Measurements from ENCODE around the gene UBE2G1.

UBE2G1 gene

DNA sequence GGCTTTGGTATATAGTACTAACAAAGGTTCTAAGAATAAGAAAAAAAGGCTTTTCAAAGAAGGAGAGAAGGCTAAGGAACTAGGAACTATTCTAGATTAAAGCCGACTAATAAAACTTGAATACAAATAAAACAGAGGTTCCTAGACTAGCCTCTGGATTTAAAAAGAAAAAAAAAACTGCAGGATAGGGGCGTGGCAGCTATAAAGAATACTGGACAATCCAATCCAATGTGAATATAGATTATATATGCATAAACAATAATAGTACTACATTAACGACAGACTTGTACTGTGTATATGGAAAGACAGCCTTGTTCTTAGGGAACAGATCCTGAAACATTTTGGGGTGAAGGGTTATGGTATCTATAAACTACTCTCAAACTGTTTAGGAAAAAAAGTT, 78.8 kb downstream of the UBE2G1 start:
- Histone ChIP-seq H3K4me3 (ENCODE audit: low read length) (no peak overlapping the region), H3K36me3 (ENCODE audit: control insufficient read depth, low read depth, low read length) (peaks cover 41% of the 10 kb centered on the region), H3K27me3 (ENCODE audit: control insufficient read depth, insufficient read depth, low read length) (no peaks in the 10 kb centered on the region), H3K9ac (ENCODE audit: low read length) (no peak overlapping the region), H3K27ac (ENCODE audit: low read length) (no peak overlapping the region), H3K4me1 (ENCODE audit: control insufficient read depth, low read depth, low read length) (no peaks in the 10 kb centered on the region), H3K9me3 (ENCODE audit: control insufficient read depth, low read depth, low read length) (no peaks in the 10 kb centered on the region)

DNA sequence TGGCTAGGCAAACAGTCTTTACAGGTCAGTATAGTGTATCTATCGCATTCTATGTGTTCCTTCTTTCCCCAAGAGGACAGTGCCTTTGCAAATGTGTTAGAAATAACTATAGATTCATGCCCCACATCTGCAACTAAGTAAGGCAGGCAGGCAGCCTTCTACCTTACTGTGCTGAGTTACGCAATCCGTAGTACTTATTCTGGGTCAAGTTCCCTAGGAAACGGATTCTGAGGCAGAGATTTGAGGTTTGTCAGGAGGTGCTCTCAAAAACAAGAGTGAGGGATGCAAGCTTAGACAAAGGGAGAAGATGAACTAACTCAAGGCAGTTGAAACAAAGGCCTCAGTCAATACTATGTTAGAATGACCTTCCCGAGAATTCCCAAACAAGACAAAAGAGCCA, 90.0 kb downstream of the UBE2G1 start:
- H3K27me3 ChIP-seq (ENCODE audit: control insufficient read depth, insufficient read depth, low read length), result no peaks in the 10 kb centered on the region
- no peak overlapping the region for H3K9ac ChIP-seq (ENCODE audit: low read length)
- H3K27ac ChIP-seq (ENCODE audit: low read length), result no peak overlapping the region
- peaks cover 27% of the 10 kb centered on the region for H3K36me3 ChIP-seq (ENCODE audit: control insufficient read depth, low read depth, low read length)
- no peaks in the 10 kb centered on the region for H3K4me1 ChIP-seq (ENCODE audit: control insufficient read depth, low read depth, low read length)
- H3K4me3 ChIP-seq (ENCODE audit: low read length), result no peak overlapping the region
- H3K9me3 ChIP-seq (ENCODE audit: control insufficient read depth, low read depth, low read length), result no peaks in the 10 kb centered on the region

DNA sequence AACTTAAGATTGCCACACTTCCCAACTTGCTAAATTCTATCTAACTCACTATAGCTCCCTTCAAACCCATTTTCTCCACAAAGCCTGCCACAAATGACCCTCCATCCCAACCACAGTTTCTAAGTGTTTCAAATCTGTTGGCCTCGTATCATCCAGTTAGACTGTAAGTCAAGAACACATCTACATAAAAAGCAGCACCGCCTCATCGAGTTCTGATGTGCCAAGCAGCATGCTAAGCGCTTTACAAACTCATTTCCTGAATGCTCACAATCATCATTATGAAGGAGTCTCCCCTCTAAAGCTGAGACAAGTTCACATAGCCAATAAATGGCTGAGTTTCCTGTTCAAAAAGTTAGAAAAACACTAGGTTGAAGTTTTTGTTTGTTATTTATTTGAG, 93.5 kb downstream of the UBE2G1 start:
- H3K27ac ChIP-seq (ENCODE audit: low read length), result no peak overlapping the region
- no peaks in the 10 kb centered on the region for H3K4me1 ChIP-seq (ENCODE audit: control insufficient read depth, low read depth, low read length)
- H3K9me3 ChIP-seq (ENCODE audit: control insufficient read depth, low read depth, low read length), result no peaks in the 10 kb centered on the region
- no peaks in the 10 kb centered on the region for H3K27me3 ChIP-seq (ENCODE audit: control insufficient read depth, insufficient read depth, low read length)
- H3K4me3 ChIP-seq (ENCODE audit: low read length), result no peak overlapping the region
- H3K36me3 ChIP-seq (ENCODE audit: control insufficient read depth, low read depth, low read length), result peaks cover 45% of the 10 kb centered on the region
- no peak overlapping the region for H3K9ac ChIP-seq (ENCODE audit: low read length)

DNA sequence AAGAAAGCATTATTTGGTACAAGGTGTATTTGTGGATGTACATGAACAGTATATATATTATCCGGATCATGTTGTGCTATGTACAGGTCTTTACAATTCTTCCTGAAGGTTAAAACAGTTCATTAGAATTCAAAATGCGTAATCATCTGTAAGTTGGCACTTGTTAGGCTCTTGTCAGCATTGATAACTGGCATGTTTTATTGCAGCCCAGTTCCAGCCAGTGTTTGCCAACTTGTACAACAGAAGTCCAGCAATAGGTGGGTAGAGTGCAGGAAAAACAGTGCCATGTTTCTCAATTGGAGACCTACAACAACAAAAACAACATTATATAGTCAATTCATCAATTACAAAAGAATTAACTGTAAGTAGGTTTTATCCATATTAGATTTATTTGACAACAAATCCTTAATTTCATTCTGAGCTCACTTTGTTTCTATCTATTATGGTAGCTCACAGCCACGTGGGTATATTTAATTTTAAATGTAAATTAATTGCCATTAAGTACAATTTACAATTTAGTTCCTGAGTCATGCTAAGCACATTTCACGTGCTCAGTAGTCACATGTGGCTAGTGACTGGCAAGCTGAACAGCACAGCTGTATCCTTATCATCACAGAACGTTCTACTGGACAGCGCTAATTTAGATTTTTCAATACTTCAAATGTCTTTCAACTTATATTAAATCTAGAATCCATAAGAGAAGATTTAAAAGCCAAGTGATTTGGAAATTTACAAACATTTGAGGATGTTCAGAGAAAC, 94.1 kb downstream of the UBE2G1 start:
- H3K4me3 ChIP-seq (ENCODE audit: low read length), result no peak overlapping the region
- no peaks in the 10 kb centered on the region for H3K27me3 ChIP-seq (ENCODE audit: control insufficient read depth, insufficient read depth, low read length)
- no peak overlapping the region for H3K27ac ChIP-seq (ENCODE audit: low read length)
- H3K9me3 ChIP-seq (ENCODE audit: control insufficient read depth, low read depth, low read length), result no peaks in the 10 kb centered on the region
- peaks cover 51% of the 10 kb centered on the region for H3K36me3 ChIP-seq (ENCODE audit: control insufficient read depth, low read depth, low read length)
- no peak overlapping the region for H3K9ac ChIP-seq (ENCODE audit: low read length)
- no peaks in the 10 kb centered on the region for H3K4me1 ChIP-seq (ENCODE audit: control insufficient read depth, low read depth, low read length)

DNA sequence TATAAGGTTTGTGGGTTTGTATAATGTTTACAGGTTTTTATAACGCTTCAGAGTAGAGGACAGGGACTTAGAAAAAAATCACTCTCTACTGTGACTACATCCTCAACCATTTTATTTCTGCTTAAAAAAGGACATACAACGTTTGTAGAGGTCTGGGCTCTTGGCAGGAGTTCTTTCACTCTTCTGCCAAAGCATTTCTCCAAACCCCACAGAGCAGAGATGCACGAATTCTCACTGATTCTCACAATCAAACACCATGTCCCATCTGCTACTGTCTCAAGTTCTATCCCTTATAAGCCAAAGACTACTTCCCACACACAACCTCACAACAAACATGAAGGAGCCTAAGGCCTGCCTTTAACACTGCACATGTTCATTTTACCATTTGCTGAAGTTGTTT, 95.7 kb downstream of the UBE2G1 start:
- Histone ChIP-seq H3K27me3 (ENCODE audit: control insufficient read depth, insufficient read depth, low read length) (no peaks in the 10 kb centered on the region), H3K4me3 (ENCODE audit: low read length) (no peak overlapping the region), H3K9ac (ENCODE audit: low read length) (no peak overlapping the region), H3K36me3 (ENCODE audit: control insufficient read depth, low read depth, low read length) (peaks cover 46% of the 10 kb centered on the region), H3K27ac (ENCODE audit: low read length) (no peak overlapping the region), H3K4me1 (ENCODE audit: control insufficient read depth, low read depth, low read length) (no peaks in the 10 kb centered on the region), H3K9me3 (ENCODE audit: control insufficient read depth, low read depth, low read length) (no peaks in the 10 kb centered on the region)

DNA sequence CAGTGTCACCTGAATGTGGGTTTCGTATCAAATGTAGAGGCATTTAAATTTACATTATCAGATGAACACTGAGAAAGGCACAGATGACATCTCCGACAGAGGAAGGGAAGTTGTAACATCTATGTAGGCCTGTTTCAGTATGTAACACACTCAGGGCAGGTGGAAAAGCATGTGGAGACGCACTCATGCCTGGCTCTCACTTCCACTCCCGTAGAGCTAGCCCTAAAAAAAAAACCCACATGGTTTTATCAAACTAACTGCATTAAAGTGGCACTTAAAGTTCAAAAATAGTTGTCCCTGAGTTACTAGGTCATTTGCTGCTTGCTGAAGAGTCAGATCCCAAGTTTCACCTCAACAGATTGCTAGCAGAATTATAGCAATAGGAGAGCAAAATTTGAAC, 96.6 kb downstream of the UBE2G1 start:
- no peaks in the 10 kb centered on the region for H3K9me3 ChIP-seq (ENCODE audit: control insufficient read depth, low read depth, low read length)
- H3K27me3 ChIP-seq (ENCODE audit: control insufficient read depth, insufficient read depth, low read length), result no peaks in the 10 kb centered on the region
- H3K4me1 ChIP-seq (ENCODE audit: control insufficient read depth, low read depth, low read length), result no peaks in the 10 kb centered on the region
- no peak overlapping the region for H3K9ac ChIP-seq (ENCODE audit: low read length)
- H3K4me3 ChIP-seq (ENCODE audit: low read length), result no peak overlapping the region
- no peak overlapping the region for H3K27ac ChIP-seq (ENCODE audit: low read length)
- H3K36me3 ChIP-seq (ENCODE audit: control insufficient read depth, low read depth, low read length), result peaks cover 46% of the 10 kb centered on the region

DNA sequence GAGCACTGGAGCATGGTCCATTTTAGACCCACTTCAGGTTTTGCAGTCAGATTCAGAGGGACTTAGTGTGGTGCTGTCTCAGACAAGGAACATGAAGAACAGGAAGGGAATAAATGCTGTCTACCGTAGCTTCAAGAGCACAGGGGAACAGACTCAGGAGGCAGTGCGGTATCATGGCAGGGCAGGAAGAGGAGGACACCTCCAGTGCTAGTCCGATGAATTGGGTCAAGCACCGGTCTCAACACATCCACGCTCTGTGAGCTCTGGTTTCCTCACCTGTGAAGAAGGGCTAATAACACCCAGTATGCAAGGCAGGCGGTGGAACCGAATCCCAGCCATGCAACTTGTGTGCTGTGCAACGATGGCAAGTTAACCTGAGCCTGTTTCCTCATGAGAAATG, 99.1 kb downstream of the UBE2G1 start:
- Histone ChIP-seq H3K9me3 (ENCODE audit: control insufficient read depth, low read depth, low read length) (no peaks in the 10 kb centered on the region), H3K9ac (ENCODE audit: low read length) (no peak overlapping the region), H3K4me3 (ENCODE audit: low read length) (no peak overlapping the region), H3K4me1 (ENCODE audit: control insufficient read depth, low read depth, low read length) (no peaks in the 10 kb centered on the region), H3K36me3 (ENCODE audit: control insufficient read depth, low read depth, low read length) (peaks cover 43% of the 10 kb centered on the region), H3K27ac (ENCODE audit: low read length) (no peak overlapping the region), H3K27me3 (ENCODE audit: control insufficient read depth, insufficient read depth, low read length) (no peaks in the 10 kb centered on the region)

DNA sequence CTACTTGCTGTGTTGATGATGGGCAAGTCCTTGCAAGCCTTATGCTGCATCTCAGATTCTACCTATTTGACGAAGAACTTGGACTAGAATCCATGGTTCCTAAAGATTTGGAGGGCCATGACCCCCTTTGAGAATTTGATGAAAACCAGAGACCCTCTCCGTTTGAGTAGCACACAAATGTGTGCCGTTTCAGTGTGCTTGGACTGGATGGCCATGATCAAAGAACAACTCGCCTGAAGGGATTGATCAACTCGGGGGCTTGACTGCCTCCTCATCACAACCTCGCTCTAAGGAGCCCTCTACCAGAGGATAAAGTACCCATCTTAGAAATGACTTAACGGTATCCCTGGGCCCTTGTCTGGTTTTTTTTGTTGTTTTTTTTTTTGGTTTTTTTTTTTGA, 99.9 kb downstream of the UBE2G1 start:
- Histone ChIP-seq H3K9me3 (ENCODE audit: control insufficient read depth, low read depth, low read length) (no peaks in the 10 kb centered on the region), H3K36me3 (ENCODE audit: control insufficient read depth, low read depth, low read length) (peaks cover 35% of the 10 kb centered on the region), H3K4me1 (ENCODE audit: control insufficient read depth, low read depth, low read length) (peaks cover 4% of the 10 kb centered on the region), H3K27me3 (ENCODE audit: control insufficient read depth, insufficient read depth, low read length) (no peaks in the 10 kb centered on the region), H3K27ac (ENCODE audit: low read length) (no peak overlapping the region), H3K9ac (ENCODE audit: low read length) (no peak overlapping the region), H3K4me3 (ENCODE audit: low read length) (no peak overlapping the region)

DNA sequence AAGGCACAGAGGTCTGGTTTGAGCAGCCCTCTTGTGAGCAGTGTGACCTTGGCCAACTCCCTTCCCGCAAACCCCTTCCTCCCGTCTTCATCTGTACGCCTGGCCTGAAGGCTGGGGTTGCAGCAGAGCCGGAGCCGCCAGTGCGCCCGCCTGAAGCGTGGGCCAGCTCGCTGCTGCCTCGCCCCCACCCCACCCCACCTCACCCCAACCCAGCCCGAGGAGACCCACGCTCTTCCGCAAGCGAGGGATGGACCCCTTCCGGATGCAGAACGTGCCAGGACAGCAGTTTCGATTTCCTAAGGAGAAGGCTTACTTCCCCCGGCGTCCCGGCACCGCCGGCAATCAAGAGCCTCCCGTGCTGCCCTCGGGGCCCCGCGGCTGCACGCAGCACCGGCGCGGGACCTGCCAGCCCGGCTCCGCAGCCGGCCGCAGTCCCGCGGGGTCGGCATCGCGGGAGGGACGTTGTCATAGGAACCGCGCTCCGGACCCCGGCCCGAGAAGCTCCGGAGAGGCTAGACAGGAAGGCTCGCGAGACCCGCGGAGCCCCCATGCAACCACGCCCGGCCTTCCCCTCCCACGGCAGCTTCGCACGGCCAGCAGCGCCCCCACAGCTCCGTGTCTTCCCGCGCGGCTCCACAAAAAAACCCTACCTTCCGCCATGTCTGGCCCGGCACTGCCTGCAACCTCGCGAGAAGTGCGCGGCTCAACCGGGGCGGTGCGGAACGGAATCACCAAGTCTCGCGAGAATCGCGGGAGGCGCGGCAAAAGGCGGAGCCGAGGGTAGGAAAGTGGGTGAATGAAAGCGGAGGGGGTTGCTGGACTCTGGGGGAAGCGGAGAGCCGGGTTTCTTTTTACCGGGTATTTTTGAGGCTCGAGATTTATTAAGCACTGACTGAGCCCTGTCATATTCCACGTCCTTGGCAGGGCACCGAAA, 102.9 kb downstream of the UBE2G1 start, which contains the start of gene ANKFY1:
ANKFY1 (minus strand) TSS at position 698 of the 934 bp plus-strand sequence; CDS start at position 660, 38 bp downstream.
- peak within 1 kb of the TSS; percentile 73 for H3K27ac ChIP-seq (ENCODE audit: low read length)
- no peaks in the 10 kb centered on the region for H3K27me3 ChIP-seq (ENCODE audit: control insufficient read depth, insufficient read depth, low read length)
- H3K9ac ChIP-seq (ENCODE audit: low read length), result peak within 1 kb of the TSS; percentile 83
- H3K4me3 ChIP-seq (ENCODE audit: low read length), result peak within 1 kb of the TSS; percentile 89
- H3K36me3 ChIP-seq (ENCODE audit: control insufficient read depth, low read depth, low read length), result peaks cover 17% of the 10 kb centered on the region
- peaks cover 11% of the 10 kb centered on the region for H3K9me3 ChIP-seq (ENCODE audit: control insufficient read depth, low read depth, low read length)
- peaks cover 4% of the 10 kb centered on the region for H3K4me1 ChIP-seq (ENCODE audit: control insufficient read depth, low read depth, low read length)

DNA sequence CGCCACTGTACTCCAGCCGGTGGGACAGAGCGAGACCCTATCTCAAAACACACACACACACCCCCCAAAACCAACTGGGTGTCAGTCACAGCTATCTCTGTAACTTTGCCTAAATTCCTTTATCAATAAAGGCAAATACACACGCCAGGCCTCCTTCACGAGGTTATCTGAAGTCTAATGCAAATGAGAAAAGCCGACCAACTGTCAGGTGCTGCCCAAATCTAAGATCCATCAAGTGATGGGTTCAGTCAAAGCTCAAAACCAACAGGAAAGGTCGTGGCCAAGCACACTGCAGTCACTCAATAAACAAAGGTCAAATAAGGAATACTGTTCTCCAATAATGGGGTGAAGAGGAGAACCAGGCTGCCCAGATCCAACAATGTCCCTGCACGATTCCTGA, 103.8 kb downstream of the UBE2G1 start:
- Histone ChIP-seq H3K9me3 (ENCODE audit: control insufficient read depth, low read depth, low read length) (peaks cover 11% of the 10 kb centered on the region), H3K4me1 (ENCODE audit: control insufficient read depth, low read depth, low read length) (peaks cover 4% of the 10 kb centered on the region), H3K9ac (ENCODE audit: low read length) (peak overlapping the region; percentile 83), H3K36me3 (ENCODE audit: control insufficient read depth, low read depth, low read length) (peaks cover 9% of the 10 kb centered on the region), H3K4me3 (ENCODE audit: low read length) (peak overlapping the region; percentile 89), H3K27ac (ENCODE audit: low read length) (no peak overlapping the region), H3K27me3 (ENCODE audit: control insufficient read depth, insufficient read depth, low read length) (no peaks in the 10 kb centered on the region)

DNA sequence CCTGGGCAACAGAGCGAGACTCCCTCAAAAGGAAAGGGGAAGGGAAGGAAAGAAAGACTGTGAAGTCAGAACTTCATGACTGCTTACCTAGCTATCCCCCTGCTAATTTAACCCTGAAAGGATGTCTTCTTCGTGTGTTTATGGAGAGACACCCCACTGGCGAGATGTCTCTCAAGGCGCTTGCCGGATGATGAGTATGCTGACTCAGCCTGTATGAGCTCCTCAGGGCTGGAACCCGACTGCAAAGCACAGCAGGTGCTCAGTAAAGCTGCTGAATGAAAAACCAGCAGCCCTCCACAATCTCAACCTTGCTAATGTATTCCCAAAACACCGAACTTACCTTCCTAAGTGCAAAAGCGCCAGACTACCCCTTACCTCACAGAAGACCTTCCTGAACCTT, 105.0 kb downstream of the UBE2G1 start:
- Histone ChIP-seq H3K36me3 (ENCODE audit: control insufficient read depth, low read depth, low read length) (peaks cover 4% of the 10 kb centered on the region), H3K27ac (ENCODE audit: low read length) (no peak overlapping the region)

More for the DNA sequence above, 105.0 kb downstream of the UBE2G1 start:
- peak overlapping the region; percentile 19 for H3K4me3 ChIP-seq (ENCODE audit: low read length)
- peaks cover 4% of the 10 kb centered on the region for H3K4me1 ChIP-seq (ENCODE audit: control insufficient read depth, low read depth, low read length)
- H3K9me3 ChIP-seq (ENCODE audit: control insufficient read depth, low read depth, low read length), result peaks cover 11% of the 10 kb centered on the region
- no peak overlapping the region for H3K9ac ChIP-seq (ENCODE audit: low read length)
- H3K27me3 ChIP-seq (ENCODE audit: control insufficient read depth, insufficient read depth, low read length), result no peaks in the 10 kb centered on the region

Measured in iPS-18a (cell line).